GM18873 (cell line): ENCODE data around the gene LST1.
A peak's percentile ranks its signal among the peaks of the same experiment; 100 is the strongest.

Source experiments
- ATAC-seq: cut with Tn5 transposase; IDR thresholded peaks from one replicate; pipeline ENCODE4 v1.9.1; 2021; ENCODE audit warnings: mild to moderate bottlenecking, moderate library complexity, moderate number of reproducible peaks; ENCODE audit not compliant: unreplicated experiment, low FRiP score

Gene LST1

GRCh38 chr6:31615748-31616147 lies 29.7 kb downstream of the LST1 start:
- ATAC-seq = no peak

- ATAC-seq = no peak
Measured at GRCh38 chr6:31617010-31617409, 30.9 kb downstream of the LST1 start.

GRCh38 chr6:31619805-31620585 lies 33.9 kb downstream of the LST1 start:
- peak; percentile 57 for ATAC-seq

GRCh38 chr6:31620586-31621319 lies 34.7 kb downstream of the LST1 start, which contains the start of gene PRRC2A:
TSS of gene PRRC2A (plus strand) at chr6:31620715. CDS start at chr6:31622790, 2,075 bp downstream.
- peak; percentile 24 for ATAC-seq

- no peak for ATAC-seq
Measured at GRCh38 chr6:31621320-31621939, 35.4 kb downstream of the LST1 start.

- ATAC-seq = no peak
Measured at GRCh38 chr6:31621991-31622390, 35.9 kb downstream of the LST1 start.

- no peak for ATAC-seq
Measured at GRCh38 chr6:31622684-31623091, 36.6 kb downstream of the LST1 start.

- ATAC-seq = no peak
Measured at GRCh38 chr6:31624070-31624469, 38.0 kb downstream of the LST1 start.

- ATAC-seq = no peak
Measured at GRCh38 chr6:31626952-31627351, 40.9 kb downstream of the LST1 start.

- no peak for ATAC-seq
Measured at GRCh38 chr6:31627690-31628287, 41.7 kb downstream of the LST1 start.

GRCh38 chr6:31629014-31629413 lies 42.9 kb downstream of the LST1 start:
- no peak for ATAC-seq

GRCh38 chr6:31630177-31630934 lies 44.3 kb downstream of the LST1 start:
- ATAC-seq = no peak

GRCh38 chr6:31631209-31631608 lies 45.1 kb downstream of the LST1 start:
- ATAC-seq = no peak

- no peak for ATAC-seq
Measured at GRCh38 chr6:31631681-31632278, 45.7 kb downstream of the LST1 start.

- no peak for ATAC-seq
Measured at GRCh38 chr6:31632279-31632946, 46.3 kb downstream of the LST1 start.

- no peak for ATAC-seq
Measured at GRCh38 chr6:31633447-31633846, 47.4 kb downstream of the LST1 start.

- ATAC-seq = no peak
Measured at GRCh38 chr6:31634131-31634530, 48.1 kb downstream of the LST1 start.

GRCh38 chr6:31634969-31635575 lies 49.0 kb downstream of the LST1 start:
- ATAC-seq = no peak
